H9 (cell line): ENCODE measurements around the gene KIF26B. TPM values are rescaled to one million over a fixed set of nuclear protein-coding genes. Genes with fewer than 3 reads are reported as not detected.

ENCODE experiments used
- DNase-seq: peaks from one replicate; pipeline ENCODE4 v3.0.0-alpha.2; 2017
- H2AFZ ChIP-seq: one replicate; pipeline ENCODE4 v1.6.1; 2013; ENCODE audit warnings: mild to moderate bottlenecking, low read length, control low read depth, moderate library complexity
- H2AK5ac ChIP-seq: 2 replicates; pipeline ENCODE4 v1.6.1; 2013; ENCODE audit warnings: low read length, control low read depth, mixed read lengths; ENCODE audit not compliant: insufficient read length
- H2BK120ac ChIP-seq: one replicate; pipeline ENCODE4 v1.6.1; 2013; ENCODE audit warnings: low read depth, mild to moderate bottlenecking, low read length, control low read depth, inconsistent platforms; ENCODE audit not compliant: poor library complexity, severe bottlenecking
- H2BK12ac ChIP-seq: 2 replicates; pipeline ENCODE4 v1.6.1; 2013; ENCODE audit warnings: low read length, control low read depth, mixed read lengths, low read depth; ENCODE audit not compliant: insufficient read length
- H2BK15ac ChIP-seq: 2 replicates; pipeline ENCODE4 v1.6.1; 2013; ENCODE audit warnings: low read depth, low read length, control low read depth
- H2BK20ac ChIP-seq: one replicate; pipeline ENCODE4 v1.6.1; 2013; ENCODE audit warnings: low read depth, mild to moderate bottlenecking, low read length, control low read depth, inconsistent platforms; ENCODE audit not compliant: poor library complexity, severe bottlenecking
- H2BK5ac ChIP-seq: 2 replicates; pipeline ENCODE4 v1.6.1; 2013; ENCODE audit warnings: low read length, control low read depth, mixed read lengths; ENCODE audit not compliant: insufficient read length
- H3K14ac ChIP-seq: 2 replicates; pipeline ENCODE4 v1.6.1; 2013; ENCODE audit warnings: low read length, control low read depth; ENCODE audit not compliant: insufficient read depth
- H3K18ac ChIP-seq: 2 replicates; pipeline ENCODE4 v1.6.1; 2013; ENCODE audit warnings: low read depth, mild to moderate bottlenecking, mixed read lengths, low read length, control low read depth; ENCODE audit not compliant: insufficient read length
- H3K23ac ChIP-seq: 2 replicates; pipeline ENCODE4 v1.6.1; 2013; ENCODE audit warnings: low read length, control low read depth, mixed read lengths, low read depth; ENCODE audit not compliant: insufficient read length
- H3K23me2 ChIP-seq: 2 replicates; pipeline ENCODE4 v1.6.1; 2013; ENCODE audit warnings: low read depth, mild to moderate bottlenecking, mixed read lengths, low read length, control low read depth; ENCODE audit not compliant: insufficient read length, poor library complexity, severe bottlenecking
- H3K27ac ChIP-seq: 2 replicates; pipeline ENCODE4 v1.5.1; 2013; ENCODE audit warnings: low read length, control low read depth, mixed read lengths, low read depth; ENCODE audit not compliant: insufficient read length
- H3K27me3 ChIP-seq: 2 replicates; pipeline ENCODE4 v1.6.1; 2013; ENCODE audit warnings: low read length, control low read depth, inconsistent platforms; ENCODE audit not compliant: insufficient read depth
- H3K4ac ChIP-seq: 2 replicates; pipeline ENCODE4 v1.6.1; 2013; ENCODE audit warnings: low read depth, mild to moderate bottlenecking, control low read depth, inconsistent platforms, low read length, moderate library complexity
- H3K4me1 ChIP-seq: 2 replicates; pipeline ENCODE4 v1.6.1; 2013; ENCODE audit warnings: low read length, control low read depth, inconsistent platforms; ENCODE audit not compliant: insufficient read depth
- H3K4me2 ChIP-seq: 2 replicates; pipeline ENCODE4 v1.6.1; 2013; ENCODE audit warnings: low read length, control low read depth, mixed read lengths; ENCODE audit not compliant: insufficient read length, insufficient read depth
- H3K56ac ChIP-seq: 2 replicates; pipeline ENCODE4 v1.6.1; 2013; ENCODE audit warnings: low read depth, mild to moderate bottlenecking, mixed read lengths, low read length, control low read depth; ENCODE audit not compliant: insufficient read length
- H3K79me1 ChIP-seq: 2 replicates; pipeline ENCODE4 v1.6.1; 2013; ENCODE audit warnings: low read depth, mild to moderate bottlenecking, moderate library complexity, low read length, control low read depth, inconsistent platforms; ENCODE audit not compliant: insufficient read depth, poor library complexity, severe bottlenecking
- H3K79me2 ChIP-seq: 2 replicates; pipeline ENCODE4 v1.6.1; 2013; ENCODE audit warnings: low read length, control low read depth, inconsistent platforms; ENCODE audit not compliant: insufficient read depth
- H3K9ac ChIP-seq: 2 replicates; pipeline ENCODE4 v1.6.1; 2013; ENCODE audit warnings: low read length, control low read depth, mixed read lengths; ENCODE audit not compliant: insufficient read length; ENCODE audit errors: extremely low read depth
- H3K9me3 ChIP-seq: one replicate; pipeline ENCODE4 v1.6.1; 2013; ENCODE audit warnings: low read depth, low read length, inconsistent platforms; ENCODE audit not compliant: control insufficient read depth
- H3T11ph ChIP-seq: one replicate; pipeline ENCODE4 v1.6.1; 2013; ENCODE audit warnings: mild to moderate bottlenecking, low read length, control low read depth, inconsistent platforms
- H4K20me1 ChIP-seq: one replicate; pipeline ENCODE4 v1.6.1; 2013; ENCODE audit not compliant: control insufficient read depth, insufficient read length, insufficient read depth
- H4K5ac ChIP-seq: 2 replicates; pipeline ENCODE4 v1.6.1; 2013; ENCODE audit warnings: low read depth, mild to moderate bottlenecking, mixed read lengths, low read length, control low read depth; ENCODE audit not compliant: insufficient read length
- H4K8ac ChIP-seq: replicated peaks from 2 replicates; pipeline ENCODE4 v1.6.1; 2013; ENCODE audit warnings: low read length, control low read depth, mixed read lengths, low read depth; ENCODE audit not compliant: insufficient read length
- H4K91ac ChIP-seq: 2 replicates; pipeline ENCODE4 v1.6.1; 2013; ENCODE audit warnings: low read depth, mild to moderate bottlenecking, moderate library complexity, mixed read lengths, low read length, control low read depth; ENCODE audit not compliant: insufficient read length
- H3K27ac Mint-ChIP-seq, 3 experiments: 2 replicates in 2 of 3; 3 replicates in 1 of 3; pipeline ENCODE4 v1.8.0; 2020 to 2021; ENCODE audit warnings: mixed read lengths in 3 of 3, mild to moderate bottlenecking in 1 of 3, moderate library complexity in 1 of 3
- H3K27me3 Mint-ChIP-seq: 2 replicates; pipeline ENCODE4 v1.8.0; 2021; ENCODE audit warnings: low read depth, mild to moderate bottlenecking, moderate library complexity, mixed read lengths
- H3K36me3 Mint-ChIP-seq, 3 experiments: 2 replicates in 2 of 3; 3 replicates in 1 of 3; pipeline ENCODE4 v1.8.0; 2020 to 2021; ENCODE audit warnings: low read depth in 3 of 3, mixed read lengths in 3 of 3; ENCODE audit not compliant: insufficient read depth in 1 of 3
- H3K4me1 Mint-ChIP-seq, 2 experiments: 2 replicates each; pipeline ENCODE4 v1.8.0; 2020; ENCODE audit warnings: mixed read lengths in 2 of 2
- H3K4me3 Mint-ChIP-seq, 2 experiments: 2 replicates in 1 of 2; 3 replicates in 1 of 2; pipeline ENCODE4 v1.8.0; 2020 to 2021; ENCODE audit warnings: mild to moderate bottlenecking in 2 of 2, mixed read lengths in 2 of 2, moderate library complexity in 1 of 2
- H3K9me3 Mint-ChIP-seq, 2 experiments: 2 replicates in 1 of 2; 3 replicates in 1 of 2; pipeline ENCODE4 v1.8.0; 2020; ENCODE audit warnings: mild to moderate bottlenecking in 2 of 2, mixed read lengths in 2 of 2, moderate library complexity in 1 of 2
- CTCF ChIP-seq: fragments of 200-600 bp; sonication (generic); conservative IDR thresholded peaks from 3 replicates; pipeline ENCODE4 v1.8.0; 2021; ENCODE audit warnings: antibody characterized with exemption, mild to moderate bottlenecking
- WGBS: extraction: QIAGEN DNeasy Blood & Tissue Kit; methylation state at CpG from one replicate; pipeline ENCODE4 v1.1.7; 2013; ENCODE audit warnings: missing lambda C conversion rate, low lambda C conversion rate, mixed read lengths; ENCODE audit not compliant: insufficient read length; ENCODE audit errors: extremely low coverage; 5-methylcytosine and 5-hydroxymethylcytosine counted together
- total RNA-seq: library from RNA; stranded (reverse); gene quantifications from 2 replicates; pipeline ENCODE4 v1.2.1, GENCODE V29; 2021

The KIF26B gene
- total RNA-seq, 1 experiment from 2014 or later, result 0.13 TPM

- Histone ChIP-seq H3K14ac (no peak overlapping the region), H3K18ac (no peak overlapping the region), H2AFZ (no peak overlapping the region), H2BK120ac (no peak overlapping the region), H4K91ac (no peak overlapping the region), H4K5ac (no peak overlapping the region), H3K79me2 (no peaks in the 10 kb centered on the region), H3K4me2 (no peak overlapping the region), H3K27ac (no peak overlapping the region), H3K4ac (no peak overlapping the region), H2BK5ac (no peak overlapping the region), H3K56ac (no peak overlapping the region), H3K9me3 (no peaks in the 10 kb centered on the region), H2BK15ac (no peak overlapping the region), H3K4me1 (no peaks in the 10 kb centered on the region), H2BK20ac (no peak overlapping the region), H2BK12ac (no peak overlapping the region), H3K23ac (no peak overlapping the region), H3K9ac (no peak overlapping the region), H4K20me1 (no peaks in the 10 kb centered on the region), H3K79me1 (no peaks in the 10 kb centered on the region), H3K27me3 (no peaks in the 10 kb centered on the region), H4K8ac (no peak overlapping the region), H2AK5ac (no peak overlapping the region), H3K23me2 (no peaks in the 10 kb centered on the region), H3T11ph (no peak overlapping the region)
- no peak overlapping the region for H3K4me3 Mint-ChIP-seq
- no peak for TF ChIP-seq CTCF
- peaks cover 0 to 2% of the 10 kb centered on the region in 2 experiments; a peak in 1 of 5 replicates for H3K9me3 Mint-ChIP-seq
- H3K27ac Mint-ChIP-seq, result no peak overlapping the region
- no CpG with 5 or more reads among the region's 6 CpGs for WGBS
- 0 out of 4 replicates have a peak, but pooled peaks cover 0 to 2% of the 10 kb centered on the region in 2 experiments for H3K4me1 Mint-ChIP-seq
- H3K36me3 Mint-ChIP-seq, result no peaks in the 10 kb centered on the region
- no peak for DNase-seq
- no peaks in the 10 kb centered on the region; the same call in 1 of the 2 replicates for H3K27me3 Mint-ChIP-seq
These were observed 286.9 kb downstream of the KIF26B start for GRCh38 chr1:245441689-245442088.
